Heart right ventricle (tissue), 16 donors: ENCODE results near the gene NXPH2. TPM values are rescaled to one million over a fixed set of nuclear protein-coding genes. Genes with fewer than 3 reads are reported as not detected.

Experiments
- ATAC-seq, 8 donors: fragments of 200-7000 bp; cut with Tn5 transposase; one replicate each; pipeline ENCODE4 v1.9.1; 2020; ENCODE audit warnings: mild to moderate bottlenecking in 8 of 8, moderate library complexity in 8 of 8, moderate number of reproducible peaks in 1 of 8
- DNase-seq, 2 donors: peaks; one replicate each; pipeline ENCODE4 v3.0.0-alpha.2; 2020
- H3K27ac ChIP-seq, 10 donors: fragments of 200-600 bp; sonication (generic) in 2 of 10; one replicate each; pipeline versions ENCODE4 v1.5.0 to v1.8.0; 2020 to 2022; ENCODE audit warnings: mild to moderate bottlenecking in 3 of 10
- H3K27me3 ChIP-seq, 7 donors: fragments of 200-600 bp; one replicate each; pipeline ENCODE4 v1.8.0; 2021 to 2022; ENCODE audit warnings: mild to moderate bottlenecking in 2 of 7
- H3K36me3 ChIP-seq, 9 donors: fragments of 200-600 bp; sonication (generic) in 1 of 9; one replicate each; pipeline versions ENCODE4 v1.5.0 to v1.8.0; 2020 to 2022; ENCODE audit warnings: mild to moderate bottlenecking in 2 of 9
- H3K4me1 ChIP-seq, 9 donors: fragments of 200-600 bp; sonication (generic) in 1 of 9; one replicate each; pipeline versions ENCODE4 v1.5.0 to v1.8.0; 2020 to 2022; ENCODE audit warnings: mild to moderate bottlenecking in 4 of 9
- H3K4me3 ChIP-seq, 10 donors: fragments of 200-600 bp; sonication (generic) in 2 of 10; one replicate each; pipeline versions ENCODE4 v1.5.0 to v1.8.0; 2020 to 2022; ENCODE audit warnings: mild to moderate bottlenecking in 7 of 10, moderate library complexity in 2 of 10
- H3K9me3 ChIP-seq, 11 donors: fragments of 200-600 bp in 10 of 11; sonication (generic) in 2 of 11; one replicate each; pipeline versions ENCODE4 v1.5.0 to v1.8.0; 2013 to 2022; ENCODE audit warnings: mild to moderate bottlenecking in 2 of 11, control low read depth in 1 of 11, moderate library complexity in 1 of 11
- CTCF ChIP-seq, 9 donors: fragments of 200-600 bp; sonication (generic) in 2 of 9; IDR thresholded peaks; one replicate each; pipeline versions ENCODE4 v1.5.0 to v1.8.0; 2021 to 2022; ENCODE audit warnings: antibody characterized with exemption in 9 of 9, mild to moderate bottlenecking in 5 of 9, moderate library complexity in 1 of 9
- WGBS, 2 donors: extraction: QIAGEN DNeasy Blood & Tissue Kit; methylation state at CpG; one replicate each; pipeline ENCODE4 v1.1.7; 2013; ENCODE audit warnings: inconsistent platforms in 1 of 2; 5-methylcytosine and 5-hydroxymethylcytosine counted together
- intact Hi-C, 10 donors: fragments of 100-400 bp; cut with DNase I; formaldehyde crosslinking; loops; one replicate each; pipeline versions ENCODE4 v1.11.1 to v1.14.2; 2022
- polyA plus RNA-seq, 2 donors: library from polyadenylated mRNA; stranded (reverse); fragments of 200-250 nt; gene quantifications; one replicate each; pipeline ENCODE4 v1.2.3, GENCODE V29; 2013
- total RNA-seq, 10 donors: library from RNA; stranded (reverse); fragmentation: NEBNext Ultra II Directional in 3 of 10; extraction: Animal tissue kit (Norgen Biotek cat#: 25700) in 3 of 10; gene quantifications; one replicate each; pipeline versions ENCODE4 v1.2.1 to v1.2.4, GENCODE V29; 2021 to 2023
- donor health status: Arrhythmogenic right ventricular cardiomyopathy.
- donor health status: ischemic (EF 13 %, LVEDD 7.1; RV severe dilation, severe dysfunction).
- donor health status: healthy with polysubstance abuse.
- donor health status: DM: no; HTN: yes; CAD: no.
- donor health status: DM: no; HTN: no; CAD: no.
- donor health status: ischemic (EF 25% LVEDD 6.9; RV normal size, moderate dysfunction).
- donor health status: ischemic (EF 25% LVEDD 5.7; RV mildly dilated, moderate dysfunction).
- donor health status: healthy.
- donor health status: DM: yes; HTN: yes; CAD: no.
- donor health status: Ischemic cardiomyopathy.
- donor health status: ischemic (EF 35%, LVEDD 5.7; RV mildly dilated, moderate dysfunction).
- donor health status: nonischemic (EF 11% LVEDD 7.7; RV severe dilation, severe dysfunction).
- donor health status: DM: yes; HTN: yes; CAD: no.
- donor health status: PGD.
- donor health status: ischemic (EF 29% LVEDD 5.4; RV normal size, mild dysfunction).
- donor health status: nonischemic (EF 23%, LVEDD 6.1; RV moderate dilation, normal function).

NXPH2 gene
- total and polyA plus RNA-seq, 12 donors = not detected

GRCh38 chr2:138632066-138632620 is 148.0 kb downstream of the NXPH2 start:
- no peak overlapping the region for H3K27ac ChIP-seq
- H3K4me1 ChIP-seq = no peaks in the 10 kb centered on the region
- WGBS, 2 donors = 69 to 74% methylated on average over 2 of the region's 2 CpGs
- TF ChIP-seq CTCF (IDR thresholded peaks at IDR 0.05) = no peak
- H3K36me3 ChIP-seq = no peaks in the 10 kb centered on the region
- ATAC-seq (no peak), DNase-seq (no peak)
- peaks cover 0 to 4% (median 0%) of the 10 kb centered on the region in 7 donors for H3K27me3 ChIP-seq
- H3K9me3 ChIP-seq = peaks cover 0 to 15% (median 7%) of the 10 kb centered on the region in 11 donors
- intact Hi-C loops = no loop called here
- H3K4me3 ChIP-seq = no peak overlapping the region

GRCh38 chr2:138630164-138630563 is 150.0 kb downstream of the NXPH2 start:
- H3K9me3 ChIP-seq = peaks cover 0 to 15% (median 7%) of the 10 kb centered on the region in 11 donors
- H3K36me3 ChIP-seq = no peaks in the 10 kb centered on the region
- WGBS, 2 donors = 75 to 76% methylated on average over 2 of the region's 2 CpGs
- intact Hi-C loops = no loop called here
- ATAC-seq = no peak
- H3K27ac ChIP-seq = no peak overlapping the region
- no peak for TF ChIP-seq CTCF (IDR thresholded peaks at IDR 0.05)
- H3K4me3 ChIP-seq = no peak overlapping the region
- no peaks in the 10 kb centered on the region for H3K27me3 ChIP-seq
- DNase-seq = no peak
- no peaks in the 10 kb centered on the region for H3K4me1 ChIP-seq

- no peaks in the 10 kb centered on the region for H3K4me1 ChIP-seq
- no peaks in the 10 kb centered on the region for H3K27me3 ChIP-seq
- no peaks in the 10 kb centered on the region for H3K9me3 ChIP-seq
- DNase-seq (no peak), ATAC-seq (no peak)
- no peak for TF ChIP-seq CTCF (IDR thresholded peaks at IDR 0.05)
- 100% methylated on average over 1 of the region's 1 CpG for WGBS, 2 donors
- H3K27ac ChIP-seq = no peak overlapping the region
- intact Hi-C loops = no loop called here
- H3K36me3 ChIP-seq = no peaks in the 10 kb centered on the region
- no peak overlapping the region for H3K4me3 ChIP-seq
Observed at GRCh38 chr2:138626148-138626547, 154.0 kb downstream of the NXPH2 start.

GRCh38 chr2:138622613-138623012 is 157.6 kb downstream of the NXPH2 start:
- no peaks in the 10 kb centered on the region for H3K9me3 ChIP-seq
- no peak overlapping the region for H3K27ac ChIP-seq
- intact Hi-C loops = no loop called here
- no peaks in the 10 kb centered on the region for H3K4me1 ChIP-seq
- H3K4me3 ChIP-seq = no peak overlapping the region
- DNase-seq (no peak), ATAC-seq (no peak)
- no peaks in the 10 kb centered on the region for H3K36me3 ChIP-seq
- no peaks in the 10 kb centered on the region for H3K27me3 ChIP-seq
- 75 to 84% methylated on average over 3 of the region's 3 CpGs for WGBS, 2 donors
- TF ChIP-seq CTCF (IDR thresholded peaks at IDR 0.05) = no peak
